WTC11 (cell line): ENCODE data around the gene PKP3. TPM values are rescaled to one million over a fixed set of nuclear protein-coding genes. Genes with fewer than 3 reads are reported as not detected.

Source experiments
- ATAC-seq: fragments of 200-7000 bp; cut with Tn5 transposase; 2 replicates; pipeline ENCODE4 v1.10.0; 2021; ENCODE audit warnings: mild to moderate bottlenecking, moderate library complexity
- CTCF ChIA-PET: fragments of 300-600 bp; sonication (Branson Sonifier 250); formaldehyde crosslinking; loops from one replicate; lab custom pipeline; 2021; ENCODE audit warnings: antibody characterized with exemption; lab: Charles Lee
- POLR2A ChIA-PET: fragments of 350-600 bp; sonication (Branson Sonifier 250); formaldehyde crosslinking; loops from one replicate; lab custom pipeline; 2021; ENCODE audit warnings: antibody characterized with exemption; lab: Charles Lee
- DNase-seq: peaks from one replicate; pipeline ENCODE4 v3.0.0; 2021; ENCODE audit warnings: low spot score
- H3K27ac Mint-ChIP-seq: 2 replicates; pipeline ENCODE4 v1.8.0; 2021; ENCODE audit warnings: mixed read lengths
- H3K27me3 Mint-ChIP-seq: 2 replicates; pipeline ENCODE4 v1.8.0; 2021; ENCODE audit warnings: low read depth, mild to moderate bottlenecking, moderate library complexity, mixed read lengths
- H3K36me3 Mint-ChIP-seq: 2 replicates; pipeline ENCODE4 v1.8.0; 2021; ENCODE audit warnings: mixed read lengths
- H3K4me1 Mint-ChIP-seq: 2 replicates; pipeline ENCODE4 v1.8.0; 2022; ENCODE audit warnings: mixed read lengths
- H3K4me3 Mint-ChIP-seq: 2 replicates; pipeline ENCODE4 v1.8.0; 2021; ENCODE audit warnings: mild to moderate bottlenecking, moderate library complexity, mixed read lengths
- H3K9me3 Mint-ChIP-seq: 2 replicates; pipeline ENCODE4 v1.8.0; 2021; ENCODE audit warnings: mixed read lengths
- CREB1 ChIP-seq: sonication (generic); formaldehyde crosslinking; IDR thresholded peaks from 2 replicates; pipeline ENCODE4 v1.8.0; 2023; ENCODE audit warnings: mild to moderate bottlenecking, missing genetic modification reagents
- E2F1 ChIP-seq: sonication (generic); formaldehyde crosslinking; IDR thresholded peaks from 2 replicates; pipeline ENCODE4 v1.8.0; 2022; ENCODE audit warnings: mild to moderate bottlenecking, missing genetic modification reagents
- EMX1 ChIP-seq: fragments of 250-450 bp; sonication (Bioruptor Pico); IDR thresholded peaks from 2 replicates; pipeline ENCODE4 v1.8.0; 2021; ENCODE audit warnings: mild to moderate bottlenecking
- HMGXB4 ChIP-seq: sonication (generic); formaldehyde crosslinking; IDR thresholded peaks from 2 replicates; pipeline ENCODE4 v1.8.1; 2023; ENCODE audit warnings: mild to moderate bottlenecking, moderate library complexity, missing genetic modification reagents
- IRF2 ChIP-seq: sonication (generic); formaldehyde crosslinking; IDR thresholded peaks from 2 replicates; pipeline ENCODE4 v1.8.0; 2022; ENCODE audit warnings: low read depth, missing genetic modification reagents, borderline replicate concordance
- MAX ChIP-seq: sonication (generic); formaldehyde crosslinking; IDR thresholded peaks from 2 replicates; pipeline ENCODE4 v1.8.0; 2022; ENCODE audit warnings: mild to moderate bottlenecking, missing genetic modification reagents
- NR1H2 ChIP-seq: sonication (generic); formaldehyde crosslinking; IDR thresholded peaks from 2 replicates; pipeline ENCODE4 v1.9.0; 2021; ENCODE audit warnings: mild to moderate bottlenecking, moderate library complexity, missing genetic modification reagents
- SMAD4 ChIP-seq: sonication (generic); formaldehyde crosslinking; IDR thresholded peaks from 2 replicates; pipeline ENCODE4 v1.8.0; 2022; ENCODE audit warnings: mild to moderate bottlenecking, missing genetic modification reagents
- TCF7 ChIP-seq: sonication (generic); formaldehyde crosslinking; IDR thresholded peaks from 2 replicates; pipeline ENCODE4 v1.8.0; 2022; ENCODE audit warnings: mild to moderate bottlenecking, low read depth, missing genetic modification reagents, moderate library complexity
- TEAD4 ChIP-seq: sonication (generic); formaldehyde crosslinking; IDR thresholded peaks from 2 replicates; pipeline ENCODE4 v1.8.0; 2022; ENCODE audit warnings: mild to moderate bottlenecking, missing genetic modification reagents
- USF2 ChIP-seq: sonication (generic); formaldehyde crosslinking; IDR thresholded peaks from 2 replicates; pipeline ENCODE4 v1.8.1; 2023; ENCODE audit warnings: mild to moderate bottlenecking, missing genetic modification reagents, moderate library complexity
- ZNF317 ChIP-seq: sonication (generic); formaldehyde crosslinking; IDR thresholded peaks from 2 replicates; pipeline ENCODE4 v1.8.1; 2023; ENCODE audit warnings: low read depth, mild to moderate bottlenecking, moderate library complexity, missing genetic modification reagents, borderline replicate concordance
- total RNA-seq: library from RNA; stranded (reverse); gene quantifications from 3 replicates; pipeline ENCODE4 v1.2.3, GENCODE V29; 2021
- TF ChIP-seq, protein P1 (sequence below): sonication (generic); formaldehyde crosslinking; conservative IDR thresholded peaks from 2 replicates; pipeline ENCODE4 v1.8.1; 2023; ENCODE audit warnings: mild to moderate bottlenecking, low read depth, missing genetic modification reagents, moderate library complexity
- TF ChIP-seq, protein P2 (sequence below): fragments of 250-450 bp; sonication (Bioruptor Pico); IDR thresholded peaks from 2 replicates; pipeline ENCODE4 v1.9.0; 2021; ENCODE audit warnings: moderate library complexity, mild to moderate bottlenecking, inconsistent platforms, borderline replicate concordance
- TF ChIP-seq, protein P3 (sequence below): sonication (generic); formaldehyde crosslinking; IDR thresholded peaks from 2 replicates; pipeline ENCODE4 v1.8.1; 2023; ENCODE audit warnings: mild to moderate bottlenecking, missing genetic modification reagents, moderate library complexity
- TF ChIP-seq, protein P4 (sequence below): fragments of 250-450 bp; sonication (Bioruptor Pico); IDR thresholded peaks from 2 replicates; pipeline ENCODE4 v1.9.0; 2021; ENCODE audit warnings: mild to moderate bottlenecking
- TF ChIP-seq, protein P5 (sequence below): fragments of 250-450 bp; sonication (Bioruptor Pico); IDR thresholded peaks from 2 replicates; pipeline ENCODE4 v1.9.0; 2021; ENCODE audit warnings: mild to moderate bottlenecking

PKP3 gene
- total RNA-seq, 1 experiment from 2014 or later: 17.3 TPM

- TF ChIP-seq HMGXB4 (CRISPR knock-in tag) (no peak), SMAD4 (CRISPR knock-in tag) (no peak), TEAD4 (CRISPR knock-in tag) (no peak), CREB1 (CRISPR knock-in tag) (no peak), MAX (no peak), ZNF317 (no peak)
- TF ChIP-seq, protein P1, sequence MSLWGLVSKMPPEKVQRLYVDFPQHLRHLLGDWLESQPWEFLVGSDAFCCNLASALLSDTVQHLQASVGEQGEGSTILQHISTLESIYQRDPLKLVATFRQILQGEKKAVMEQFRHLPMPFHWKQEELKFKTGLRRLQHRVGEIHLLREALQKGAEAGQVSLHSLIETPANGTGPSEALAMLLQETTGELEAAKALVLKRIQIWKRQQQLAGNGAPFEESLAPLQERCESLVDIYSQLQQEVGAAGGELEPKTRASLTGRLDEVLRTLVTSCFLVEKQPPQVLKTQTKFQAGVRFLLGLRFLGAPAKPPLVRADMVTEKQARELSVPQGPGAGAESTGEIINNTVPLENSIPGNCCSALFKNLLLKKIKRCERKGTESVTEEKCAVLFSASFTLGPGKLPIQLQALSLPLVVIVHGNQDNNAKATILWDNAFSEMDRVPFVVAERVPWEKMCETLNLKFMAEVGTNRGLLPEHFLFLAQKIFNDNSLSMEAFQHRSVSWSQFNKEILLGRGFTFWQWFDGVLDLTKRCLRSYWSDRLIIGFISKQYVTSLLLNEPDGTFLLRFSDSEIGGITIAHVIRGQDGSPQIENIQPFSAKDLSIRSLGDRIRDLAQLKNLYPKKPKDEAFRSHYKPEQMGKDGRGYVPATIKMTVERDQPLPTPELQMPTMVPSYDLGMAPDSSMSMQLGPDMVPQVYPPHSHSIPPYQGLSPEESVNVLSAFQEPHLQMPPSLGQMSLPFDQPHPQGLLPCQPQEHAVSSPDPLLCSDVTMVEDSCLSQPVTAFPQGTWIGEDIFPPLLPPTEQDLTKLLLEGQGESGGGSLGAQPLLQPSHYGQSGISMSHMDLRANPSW (CRISPR knock-in tag): no peak
- TF ChIP-seq, protein P2, sequence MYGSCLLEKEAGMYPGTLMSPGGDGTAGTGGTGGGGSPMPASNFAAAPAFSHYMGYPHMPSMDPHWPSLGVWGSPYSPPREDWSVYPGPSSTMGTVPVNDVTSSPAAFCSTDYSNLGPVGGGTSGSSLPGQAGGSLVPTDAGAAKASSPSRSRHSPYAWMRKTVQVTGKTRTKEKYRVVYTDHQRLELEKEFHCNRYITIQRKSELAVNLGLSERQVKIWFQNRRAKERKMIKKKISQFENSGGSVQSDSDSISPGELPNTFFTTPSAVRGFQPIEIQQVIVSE: no peak
- TF ChIP-seq, protein P3, sequence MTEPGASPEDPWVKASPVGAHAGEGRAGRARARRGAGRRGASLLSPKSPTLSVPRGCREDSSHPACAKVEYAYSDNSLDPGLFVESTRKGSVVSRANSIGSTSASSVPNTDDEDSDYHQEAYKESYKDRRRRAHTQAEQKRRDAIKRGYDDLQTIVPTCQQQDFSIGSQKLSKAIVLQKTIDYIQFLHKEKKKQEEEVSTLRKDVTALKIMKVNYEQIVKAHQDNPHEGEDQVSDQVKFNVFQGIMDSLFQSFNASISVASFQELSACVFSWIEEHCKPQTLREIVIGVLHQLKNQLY (CRISPR knock-in tag): no peak
- TF ChIP-seq, protein P4, sequence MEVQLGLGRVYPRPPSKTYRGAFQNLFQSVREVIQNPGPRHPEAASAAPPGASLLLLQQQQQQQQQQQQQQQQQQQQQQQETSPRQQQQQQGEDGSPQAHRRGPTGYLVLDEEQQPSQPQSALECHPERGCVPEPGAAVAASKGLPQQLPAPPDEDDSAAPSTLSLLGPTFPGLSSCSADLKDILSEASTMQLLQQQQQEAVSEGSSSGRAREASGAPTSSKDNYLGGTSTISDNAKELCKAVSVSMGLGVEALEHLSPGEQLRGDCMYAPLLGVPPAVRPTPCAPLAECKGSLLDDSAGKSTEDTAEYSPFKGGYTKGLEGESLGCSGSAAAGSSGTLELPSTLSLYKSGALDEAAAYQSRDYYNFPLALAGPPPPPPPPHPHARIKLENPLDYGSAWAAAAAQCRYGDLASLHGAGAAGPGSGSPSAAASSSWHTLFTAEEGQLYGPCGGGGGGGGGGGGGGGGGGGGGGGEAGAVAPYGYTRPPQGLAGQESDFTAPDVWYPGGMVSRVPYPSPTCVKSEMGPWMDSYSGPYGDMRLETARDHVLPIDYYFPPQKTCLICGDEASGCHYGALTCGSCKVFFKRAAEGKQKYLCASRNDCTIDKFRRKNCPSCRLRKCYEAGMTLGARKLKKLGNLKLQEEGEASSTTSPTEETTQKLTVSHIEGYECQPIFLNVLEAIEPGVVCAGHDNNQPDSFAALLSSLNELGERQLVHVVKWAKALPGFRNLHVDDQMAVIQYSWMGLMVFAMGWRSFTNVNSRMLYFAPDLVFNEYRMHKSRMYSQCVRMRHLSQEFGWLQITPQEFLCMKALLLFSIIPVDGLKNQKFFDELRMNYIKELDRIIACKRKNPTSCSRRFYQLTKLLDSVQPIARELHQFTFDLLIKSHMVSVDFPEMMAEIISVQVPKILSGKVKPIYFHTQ: no peak
- TF ChIP-seq, protein P5, sequence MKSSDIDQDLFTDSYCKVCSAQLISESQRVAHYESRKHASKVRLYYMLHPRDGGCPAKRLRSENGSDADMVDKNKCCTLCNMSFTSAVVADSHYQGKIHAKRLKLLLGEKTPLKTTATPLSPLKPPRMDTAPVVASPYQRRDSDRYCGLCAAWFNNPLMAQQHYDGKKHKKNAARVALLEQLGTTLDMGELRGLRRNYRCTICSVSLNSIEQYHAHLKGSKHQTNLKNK (CRISPR knock-in tag): no peak
- POLR2A ChIA-PET: no interaction called here
- ATAC-seq (no peak; the same call in 1 of the 2 replicates), DNase-seq (no peak)
- H3K4me1 Mint-ChIP-seq: no peaks in the 10 kb centered on the region
- H3K9me3 Mint-ChIP-seq: peaks cover 8% of the 10 kb centered on the region
- H3K27me3 Mint-ChIP-seq: peaks cover 6% of the 10 kb centered on the region; the same call in 1 of the 2 replicates
- H3K27ac Mint-ChIP-seq: peak overlapping the region; percentile 65
- H3K4me3 Mint-ChIP-seq: no peak overlapping the region
- H3K36me3 Mint-ChIP-seq: peaks cover 13% of the 10 kb centered on the region
- CTCF ChIA-PET: no interaction called here
Measured at GRCh38 chr11:382081-382629, 11.9 kb upstream of the PKP3 start.

- Mint-ChIP-seq H3K36me3 (peaks cover 15% of the 10 kb centered on the region), H3K4me3 (no peak overlapping the region), H3K9me3 (peaks cover 12% of the 10 kb centered on the region), H3K27me3 (peaks cover 17% of the 10 kb centered on the region), H3K4me1 (no peaks in the 10 kb centered on the region), H3K27ac (peak overlapping the region; percentile 96)
- DNase-seq (no peak), ATAC-seq (no peak)
- POLR2A ChIA-PET: no interaction called here
- CTCF ChIA-PET: no interaction called here
- TF ChIP-seq E2F1 (CRISPR knock-in tag) (no peak), IRF2 (no peak), USF2 (CRISPR knock-in tag) (no peak), TCF7 (no peak), NR1H2 (CRISPR knock-in tag) (no peak), MAX (no peak), EMX1 (no peak)
- TF ChIP-seq, protein P1 (CRISPR knock-in tag): no peak
- TF ChIP-seq, protein P3 (CRISPR knock-in tag): no peak
Measured at GRCh38 chr11:383431-383830, 10.6 kb upstream of the PKP3 start.
